HEK293 (cell line): Measurements from ENCODE around the gene DIP2C.

Experiments used
- EGR2 ChIP-seq: fragments of 450-650 bp; formaldehyde crosslinking; IDR thresholded peaks from 2 replicates; pipeline ENCODE4 v1.5.1; 2016; ENCODE audit warnings: low read depth, missing biosample characterization, missing genetic modification characterization
- ZFP3 ChIP-seq: fragments of 450-650 bp; formaldehyde crosslinking; IDR thresholded peaks from 2 replicates; pipeline ENCODE4 v1.5.1; 2016; ENCODE audit warnings: low read depth, missing biosample characterization, missing genetic modification characterization
- ZNF140 ChIP-seq: fragments of 450-650 bp; formaldehyde crosslinking; IDR thresholded peaks from 2 replicates; pipeline ENCODE4 v1.5.1; 2016; ENCODE audit warnings: missing biosample characterization, missing genetic modification characterization
- ZNF292 ChIP-seq: fragments of 450-650 bp; formaldehyde crosslinking; IDR thresholded peaks from 2 replicates; pipeline ENCODE4 v1.5.1; 2016; ENCODE audit warnings: low read depth, missing biosample characterization, missing genetic modification characterization, borderline replicate concordance
- ZNF366 ChIP-seq: fragments of 450-650 bp; formaldehyde crosslinking; conservative IDR thresholded peaks from 2 replicates; pipeline ENCODE4 v1.5.1; 2016; ENCODE audit warnings: missing biosample characterization, missing genetic modification characterization
- ZNF416 ChIP-seq: fragments of 450-650 bp; formaldehyde crosslinking; IDR thresholded peaks from 2 replicates; pipeline ENCODE4 v1.5.1; 2016; ENCODE audit warnings: missing biosample characterization, missing genetic modification characterization
- ZNF426 ChIP-seq: fragments of 450-650 bp; formaldehyde crosslinking; IDR thresholded peaks from 2 replicates; pipeline ENCODE4 v1.5.1; 2017; ENCODE audit warnings: missing biosample characterization, missing genetic modification characterization, mild to moderate bottlenecking, inconsistent platforms, moderate library complexity
- ZNF747 ChIP-seq: fragments of 450-650 bp; formaldehyde crosslinking; IDR thresholded peaks from 2 replicates; pipeline ENCODE4 v1.5.1; 2016; ENCODE audit warnings: missing biosample characterization, missing genetic modification characterization
- TF ChIP-seq, protein P1 (sequence below): fragments of 450-650 bp; formaldehyde crosslinking; IDR thresholded peaks from 2 replicates; pipeline ENCODE4 v1.5.1; 2016; ENCODE audit warnings: missing biosample characterization, missing genetic modification characterization
- TF ChIP-seq, protein P2 (sequence below): fragments of 450-650 bp; formaldehyde crosslinking; IDR thresholded peaks from 2 replicates; pipeline ENCODE4 v1.5.1; 2016; ENCODE audit warnings: missing biosample characterization, missing genetic modification characterization

DNA sequence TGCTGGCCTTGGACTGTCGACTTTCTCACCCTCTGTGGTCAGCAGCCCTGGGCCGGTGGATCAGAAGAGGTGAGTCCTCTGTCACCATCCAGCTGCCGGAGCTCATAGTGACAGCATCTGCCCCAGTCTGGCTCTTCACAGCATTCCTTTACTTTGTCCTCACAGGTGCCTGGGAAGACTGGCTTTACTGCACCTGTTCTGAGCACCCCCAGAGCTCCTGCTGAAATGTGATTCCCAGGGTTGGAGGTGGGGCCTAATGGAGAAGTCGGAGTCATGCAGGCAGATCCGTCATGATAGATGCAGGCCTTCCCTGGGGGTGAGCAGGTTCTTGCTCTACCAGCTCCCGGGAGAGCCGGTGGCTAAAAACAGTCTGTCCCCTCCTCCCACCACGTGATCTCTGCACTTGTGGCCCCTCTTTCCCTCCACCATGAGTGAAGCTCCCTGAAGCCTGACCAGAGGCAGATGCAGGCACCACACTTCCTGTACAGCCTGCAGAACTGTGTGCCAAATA, 382.7 kb downstream of the DIP2C start:
- TF ChIP-seq EGR2 (tag by site-specific recombination), result no peak
- TF ChIP-seq ZFP3, result no peak
- TF ChIP-seq, protein P1, sequence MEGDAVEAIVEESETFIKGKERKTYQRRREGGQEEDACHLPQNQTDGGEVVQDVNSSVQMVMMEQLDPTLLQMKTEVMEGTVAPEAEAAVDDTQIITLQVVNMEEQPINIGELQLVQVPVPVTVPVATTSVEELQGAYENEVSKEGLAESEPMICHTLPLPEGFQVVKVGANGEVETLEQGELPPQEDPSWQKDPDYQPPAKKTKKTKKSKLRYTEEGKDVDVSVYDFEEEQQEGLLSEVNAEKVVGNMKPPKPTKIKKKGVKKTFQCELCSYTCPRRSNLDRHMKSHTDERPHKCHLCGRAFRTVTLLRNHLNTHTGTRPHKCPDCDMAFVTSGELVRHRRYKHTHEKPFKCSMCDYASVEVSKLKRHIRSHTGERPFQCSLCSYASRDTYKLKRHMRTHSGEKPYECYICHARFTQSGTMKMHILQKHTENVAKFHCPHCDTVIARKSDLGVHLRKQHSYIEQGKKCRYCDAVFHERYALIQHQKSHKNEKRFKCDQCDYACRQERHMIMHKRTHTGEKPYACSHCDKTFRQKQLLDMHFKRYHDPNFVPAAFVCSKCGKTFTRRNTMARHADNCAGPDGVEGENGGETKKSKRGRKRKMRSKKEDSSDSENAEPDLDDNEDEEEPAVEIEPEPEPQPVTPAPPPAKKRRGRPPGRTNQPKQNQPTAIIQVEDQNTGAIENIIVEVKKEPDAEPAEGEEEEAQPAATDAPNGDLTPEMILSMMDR (tag by site-specific recombination), result no peak
- TF ChIP-seq, protein P2, sequence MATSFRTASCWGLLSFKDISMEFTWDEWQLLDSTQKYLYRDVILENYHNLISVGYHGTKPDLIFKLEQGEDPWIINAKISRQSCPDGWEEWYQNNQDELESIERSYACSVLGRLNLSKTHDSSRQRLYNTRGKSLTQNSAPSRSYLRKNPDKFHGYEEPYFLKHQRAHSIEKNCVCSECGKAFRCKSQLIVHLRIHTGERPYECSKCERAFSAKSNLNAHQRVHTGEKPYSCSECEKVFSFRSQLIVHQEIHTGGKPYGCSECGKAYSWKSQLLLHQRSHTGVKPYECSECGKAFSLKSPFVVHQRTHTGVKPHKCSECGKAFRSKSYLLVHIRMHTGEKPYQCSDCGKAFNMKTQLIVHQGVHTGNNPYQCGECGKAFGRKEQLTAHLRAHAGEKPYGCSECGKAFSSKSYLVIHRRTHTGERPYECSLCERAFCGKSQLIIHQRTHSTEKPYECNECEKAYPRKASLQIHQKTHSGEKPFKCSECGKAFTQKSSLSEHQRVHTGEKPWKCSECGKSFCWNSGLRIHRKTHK, result no peak
- no peak for TF ChIP-seq ZNF140 (tag by site-specific recombination)
- TF ChIP-seq ZNF747 (tag by site-specific recombination), result no peak
- TF ChIP-seq ZNF292 (tag by site-specific recombination), result no peak
- no peak for TF ChIP-seq ZNF426 (tag by site-specific recombination)
- TF ChIP-seq ZNF366 (tag by site-specific recombination), result no peak
- no peak for TF ChIP-seq ZNF416
